ENCODE measurements around the gene KRT10. TPM values are rescaled to one million over a fixed set of nuclear protein-coding genes. Genes with fewer than 3 reads are reported as not detected.
A peak's percentile ranks its signal among the peaks of the same experiment; 100 is the strongest.

KRT10 gene
- polyA plus RNA-seq, 2 of the 4 experiments (the other 2 are of a cell fraction): 59.8 to 96.2 TPM

DNA sequence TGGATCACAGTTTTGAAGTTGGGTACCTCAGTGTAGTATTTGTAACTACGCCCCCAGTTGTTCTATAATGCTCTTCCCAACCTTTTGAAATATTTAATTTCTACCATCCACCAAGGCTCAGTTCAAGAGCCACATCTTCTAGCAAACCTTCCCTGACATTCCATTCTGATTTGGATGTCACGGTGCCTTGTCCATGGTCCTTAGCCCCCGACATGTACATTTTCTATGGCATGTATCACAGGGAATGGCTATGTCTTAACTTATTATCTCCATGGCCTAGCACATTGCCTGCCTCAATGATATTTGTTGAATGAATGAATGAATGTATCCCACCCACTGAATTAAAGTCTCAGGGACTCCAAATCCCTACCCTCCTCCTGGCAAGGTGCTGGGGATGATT, 16.3 kb downstream of the KRT10 start:
- TF ChIP-seq ZFP36 (IDR thresholded peaks at IDR 0.05; ENCODE audit: borderline replicate concordance, partially characterized antibody): no peak
- TF ChIP-seq, protein P1, sequence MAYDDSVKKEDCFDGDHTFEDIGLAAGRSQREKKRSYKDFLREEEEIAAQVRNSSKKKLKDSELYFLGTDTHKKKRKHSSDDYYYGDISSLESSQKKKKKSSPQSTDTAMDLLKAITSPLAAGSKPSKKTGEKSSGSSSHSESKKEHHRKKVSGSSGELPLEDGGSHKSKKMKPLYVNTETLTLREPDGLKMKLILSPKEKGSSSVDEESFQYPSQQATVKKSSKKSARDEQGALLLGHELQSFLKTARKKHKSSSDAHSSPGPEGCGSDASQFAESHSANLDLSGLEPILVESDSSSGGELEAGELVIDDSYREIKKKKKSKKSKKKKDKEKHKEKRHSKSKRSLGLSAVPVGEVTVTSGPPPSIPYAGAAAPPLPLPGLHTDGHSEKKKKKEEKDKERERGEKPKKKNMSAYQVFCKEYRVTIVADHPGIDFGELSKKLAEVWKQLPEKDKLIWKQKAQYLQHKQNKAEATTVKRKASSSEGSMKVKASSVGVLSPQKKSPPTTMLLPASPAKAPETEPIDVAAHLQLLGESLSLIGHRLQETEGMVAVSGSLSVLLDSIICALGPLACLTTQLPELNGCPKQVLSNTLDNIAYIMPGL (CRISPR knock-in tag; IDR thresholded peaks at IDR 0.05; ENCODE audit: borderline replicate concordance): no peak
- TF ChIP-seq, protein P2, sequence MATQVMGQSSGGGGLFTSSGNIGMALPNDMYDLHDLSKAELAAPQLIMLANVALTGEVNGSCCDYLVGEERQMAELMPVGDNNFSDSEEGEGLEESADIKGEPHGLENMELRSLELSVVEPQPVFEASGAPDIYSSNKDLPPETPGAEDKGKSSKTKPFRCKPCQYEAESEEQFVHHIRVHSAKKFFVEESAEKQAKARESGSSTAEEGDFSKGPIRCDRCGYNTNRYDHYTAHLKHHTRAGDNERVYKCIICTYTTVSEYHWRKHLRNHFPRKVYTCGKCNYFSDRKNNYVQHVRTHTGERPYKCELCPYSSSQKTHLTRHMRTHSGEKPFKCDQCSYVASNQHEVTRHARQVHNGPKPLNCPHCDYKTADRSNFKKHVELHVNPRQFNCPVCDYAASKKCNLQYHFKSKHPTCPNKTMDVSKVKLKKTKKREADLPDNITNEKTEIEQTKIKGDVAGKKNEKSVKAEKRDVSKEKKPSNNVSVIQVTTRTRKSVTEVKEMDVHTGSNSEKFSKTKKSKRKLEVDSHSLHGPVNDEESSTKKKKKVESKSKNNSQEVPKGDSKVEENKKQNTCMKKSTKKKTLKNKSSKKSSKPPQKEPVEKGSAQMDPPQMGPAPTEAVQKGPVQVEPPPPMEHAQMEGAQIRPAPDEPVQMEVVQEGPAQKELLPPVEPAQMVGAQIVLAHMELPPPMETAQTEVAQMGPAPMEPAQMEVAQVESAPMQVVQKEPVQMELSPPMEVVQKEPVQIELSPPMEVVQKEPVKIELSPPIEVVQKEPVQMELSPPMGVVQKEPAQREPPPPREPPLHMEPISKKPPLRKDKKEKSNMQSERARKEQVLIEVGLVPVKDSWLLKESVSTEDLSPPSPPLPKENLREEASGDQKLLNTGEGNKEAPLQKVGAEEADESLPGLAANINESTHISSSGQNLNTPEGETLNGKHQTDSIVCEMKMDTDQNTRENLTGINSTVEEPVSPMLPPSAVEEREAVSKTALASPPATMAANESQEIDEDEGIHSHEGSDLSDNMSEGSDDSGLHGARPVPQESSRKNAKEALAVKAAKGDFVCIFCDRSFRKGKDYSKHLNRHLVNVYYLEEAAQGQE (IDR thresholded peaks at IDR 0.05): peak; percentile 74
- no peak for DNase-seq (ENCODE audit: low read depth in 1 of 2, low spot score in 1 of 2)
- peak; percentile 49 for FAIRE-seq
- no peak overlapping the region for H3K4me2 ChIP-seq
- no peak overlapping the region for H3K27ac ChIP-seq
- ChIA-PET CTCF (interaction anchor here (0.7 to 10.8 kb wide), 13 partner anchors 8 to 859 kb away, joined by 3 to 282 read pairs (median 5); no protein-coding TSS in a partner anchor), POLR2A (interaction anchor here (2.1 kb wide), 1 partner anchor 13 kb away, joined by 6 read pairs; no protein-coding TSS in a partner anchor)
- H3K4me3 ChIP-seq: no peak overlapping the region
- 97% methylated on average over 3 of the region's 3 CpGs for WGBS (ENCODE audit: missing lambda C conversion rate)
- H3K9me3 ChIP-seq: no peaks in the 10 kb centered on the region; the same call in 2 of the 3 replicates
- H3K4me1 ChIP-seq: peaks cover 24% of the 10 kb centered on the region
- no peak for ATAC-seq

DNA sequence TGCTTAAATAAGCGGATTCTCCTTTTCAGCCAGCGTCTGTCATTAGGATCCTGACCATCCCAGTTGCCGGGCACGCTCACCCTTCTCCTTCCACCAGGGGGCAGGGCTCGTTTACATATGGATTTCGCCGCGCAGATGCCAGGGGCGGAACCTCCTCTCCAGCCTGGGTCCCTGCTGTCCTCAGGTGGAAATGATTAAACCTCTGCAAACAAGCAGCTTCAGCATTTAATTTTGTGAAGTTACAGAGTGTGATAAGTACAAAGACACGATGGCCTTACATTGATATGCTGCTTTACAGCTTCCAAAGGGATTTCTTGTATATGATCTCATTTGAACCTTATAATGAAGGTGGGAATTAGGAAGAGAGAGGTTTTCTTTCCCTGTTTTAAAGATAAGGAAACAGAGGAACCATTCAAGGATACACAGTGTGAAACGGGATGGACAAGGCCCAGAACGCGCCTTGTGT, 18.8 kb downstream of the KRT10 start:
- TF ChIP-seq HDAC2 (IDR thresholded peaks at IDR 0.05): no peak
- peak; percentile 99 for TF ChIP-seq SMC3 (IDR thresholded peaks at IDR 0.05)
- TF ChIP-seq POLR2A (IDR thresholded peaks at IDR 0.05; ENCODE audit: low read length): no peak
- TF ChIP-seq EP300 (IDR thresholded peaks at IDR 0.05): no peak
- TF ChIP-seq NFE2L2 (conservative IDR thresholded peaks at IDR 0.05; ENCODE audit: low read length): no peak
- TF ChIP-seq EHMT2 (IDR thresholded peaks at IDR 0.05; ENCODE audit: low read depth): no peak
- TF ChIP-seq SREBF2 (IDR thresholded peaks at IDR 0.05): 0 out of 2 replicates have a peak, but pooled peaks have one; percentile 12
- peak; percentile 94 for TF ChIP-seq MAFK (IDR thresholded peaks at IDR 0.05; ENCODE audit: partially characterized antibody)
- TF ChIP-seq TFCP2L1 (CRISPR knock-in tag; IDR thresholded peaks at IDR 0.05): no peak
- peak; percentile 100 for TF ChIP-seq RAD21 (conservative IDR thresholded peaks at IDR 0.05 in 1 of 2, IDR thresholded peaks at IDR 0.05 in 1 of 2)
- TF ChIP-seq, protein P3, sequence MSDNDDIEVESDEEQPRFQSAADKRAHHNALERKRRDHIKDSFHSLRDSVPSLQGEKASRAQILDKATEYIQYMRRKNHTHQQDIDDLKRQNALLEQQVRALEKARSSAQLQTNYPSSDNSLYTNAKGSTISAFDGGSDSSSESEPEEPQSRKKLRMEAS (IDR thresholded peaks at IDR 0.05): peak; percentile 66; the same call in 1 of the 2 replicates
- TF ChIP-seq KDM5A (IDR thresholded peaks at IDR 0.05): no peak
- TF ChIP-seq HOXB5 (CRISPR knock-in tag; IDR thresholded peaks at IDR 0.05): no peak
- TF ChIP-seq, protein P4, sequence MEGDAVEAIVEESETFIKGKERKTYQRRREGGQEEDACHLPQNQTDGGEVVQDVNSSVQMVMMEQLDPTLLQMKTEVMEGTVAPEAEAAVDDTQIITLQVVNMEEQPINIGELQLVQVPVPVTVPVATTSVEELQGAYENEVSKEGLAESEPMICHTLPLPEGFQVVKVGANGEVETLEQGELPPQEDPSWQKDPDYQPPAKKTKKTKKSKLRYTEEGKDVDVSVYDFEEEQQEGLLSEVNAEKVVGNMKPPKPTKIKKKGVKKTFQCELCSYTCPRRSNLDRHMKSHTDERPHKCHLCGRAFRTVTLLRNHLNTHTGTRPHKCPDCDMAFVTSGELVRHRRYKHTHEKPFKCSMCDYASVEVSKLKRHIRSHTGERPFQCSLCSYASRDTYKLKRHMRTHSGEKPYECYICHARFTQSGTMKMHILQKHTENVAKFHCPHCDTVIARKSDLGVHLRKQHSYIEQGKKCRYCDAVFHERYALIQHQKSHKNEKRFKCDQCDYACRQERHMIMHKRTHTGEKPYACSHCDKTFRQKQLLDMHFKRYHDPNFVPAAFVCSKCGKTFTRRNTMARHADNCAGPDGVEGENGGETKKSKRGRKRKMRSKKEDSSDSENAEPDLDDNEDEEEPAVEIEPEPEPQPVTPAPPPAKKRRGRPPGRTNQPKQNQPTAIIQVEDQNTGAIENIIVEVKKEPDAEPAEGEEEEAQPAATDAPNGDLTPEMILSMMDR (IDR thresholded peaks at IDR 0.05): peak; percentile 98
- TF ChIP-seq NR3C1 (IDR thresholded peaks at IDR 0.05): no peak
- TF ChIP-seq, protein P2 (IDR thresholded peaks at IDR 0.05): no peak
- ATAC-seq (peak; percentile 99), FAIRE-seq (peak; percentile 94), DNase-seq (ENCODE audit: low read depth in 1 of 2, low spot score in 1 of 2) (peak; percentile 88 to 96)
- no peak overlapping the region for H3K4me3 ChIP-seq
- H3K27ac ChIP-seq: peak overlapping the region; percentile 27 to 56; a peak in 4 of 6 replicates
- H3K9me3 ChIP-seq: no peaks in the 10 kb centered on the region; the same call in 2 of the 3 replicates
- 5% methylated on average over 13 of the region's 13 CpGs for WGBS (ENCODE audit: missing lambda C conversion rate)
- ChIA-PET CTCF (interaction anchor here (0.6 to 10.8 kb wide), 48 partner anchors 8 to 875 kb away, joined by 3 to 282 read pairs (median 4); partner anchors contain the start of genes KRT12 and KRT13), POLR2A (no interaction called here)
- H3K4me2 ChIP-seq: peak overlapping the region; percentile 53
- H3K4me1 ChIP-seq: peaks cover 7% of the 10 kb centered on the region
